ENCODE measurements around the gene MTHFD1L. TPM values are rescaled to one million over a fixed set of nuclear protein-coding genes. Genes with fewer than 3 reads are reported as not detected.
"Not testable (repeated sequence)": the region's sequence is repeated elsewhere in the genome, so short reads cannot be mapped to it uniquely, and the experiment has no call there.

MTHFD1L gene
- total RNA-seq (120 and 121 TPM in 2 replicates), polyA plus RNA-seq (31.8 and 40.2 TPM in 2 replicates), polyA minus RNA-seq (65.1 and 70.7 TPM in 2 replicates), Bru-seq, nascent RNA (percentile 93 among the genes with signal in this experiment), BruChase-seq, experiment 1, labeled RNA remaining after a 6-hour chase (percentile 88 among the genes with signal in this experiment), BruChase-seq, experiment 2, labeled RNA remaining after a 2-hour chase (percentile 86 among the genes with signal in this experiment)
- polyA plus RNA-seq (2011; cell fraction: cytosol; rRNA removed) = 53.2 and 57.9 TPM in 2 replicates
- 76.6 and 82.8 TPM in 2 replicates for polyA plus RNA-seq (2011; cell fraction: nucleus; rRNA removed)
- 75.2 and 98.6 TPM in 2 replicates for polyA plus RNA-seq (2012)
- 34.5 TPM for polyA minus RNA-seq (2011; cell fraction: cytosol; rRNA and poly(A)+ RNA removed)
- polyA minus RNA-seq (2011; cell fraction: nucleus; rRNA and poly(A)+ RNA removed) = 81.5 and 117 TPM in 2 replicates
- long read RNA-seq, transcript MTHFD1L-211 (28 exons, 3,475 nt) = major isoform, 27 of 137 reads
- long read RNA-seq, transcript MTHFD1L-201 (8 exons, 1,049 nt) = minor isoform, 12 of 137 reads
- long read RNA-seq, transcript MTHFD1L-203 (28 exons, 3,604 nt) = minor isoform, 11 of 137 reads
- long read RNA-seq, partial matches to known transcripts = 27 of 137 reads
- long read RNA-seq, other reads (novel, unspliced or antisense) = 59 of 137 reads

- dilution Hi-C loops (cut with MboI; ENCODE audit: extremely low pct_ligation_motif_present, low sequenced_read_pairs) = no loop called here
- FAIRE-seq (peak; percentile 42), DNase-seq (ENCODE audit: low read depth, low spot score) (peak; percentile 86)
- peak within 1 kb of the TSS; percentile 83 for H3K4me2 ChIP-seq (ENCODE audit: insufficient read depth, low read length)
- ChIA-PET POLR2A (interaction anchor here (1.0 to 2.6 kb wide), 8 partner anchors 9 to 525 kb away, joined by 3 to 23 read pairs (median 4); no protein-coding TSS in a partner anchor), CTCF (interaction anchor here (0.9 to 4.2 kb wide), 10 partner anchors 9 to 795 kb away, joined by 3 to 29 read pairs (median 5); no protein-coding TSS in a partner anchor)
- H3K27me3 ChIP-seq (ENCODE audit: control insufficient read depth in 2 of 2, insufficient read depth in 2 of 2, low read length in 2 of 2) = no peaks in the 10 kb centered on the region
- H3K4me1 ChIP-seq (ENCODE audit: control insufficient read depth, extremely low read depth, insufficient read depth, low read length) = peaks cover 25% of the 10 kb centered on the region
- BruUV-seq (replicated peaks) = no TSS peak
- no peak for TF ChIP-seq MYC (IDR thresholded peaks at IDR 0.05; ENCODE audit: low read depth, low read length)
- TF ChIP-seq POLR2A (IDR thresholded peaks at IDR 0.05; ENCODE audit: low read depth, low read length) = peak; percentile 60
- peak; percentile 58 to 62 for TF ChIP-seq CTCF (IDR thresholded peaks at IDR 0.05; ENCODE audit: extremely low read depth in 1 of 2, insufficient read depth in 1 of 2, low read depth in 1 of 2, low read length in 2 of 2)
- TF ChIP-seq EZH2 (IDR thresholded peaks at IDR 0.05; ENCODE audit: borderline replicate concordance, low read depth, low read length, severe bottlenecking) = no peak
- TF ChIP-seq POLR2AphosphoS5 (IDR thresholded peaks at IDR 0.05; ENCODE audit: insufficient read depth, low read depth, low read length) = peak; percentile 66
- TF ChIP-seq GATA2 (IDR thresholded peaks at IDR 0.05; ENCODE audit: insufficient read depth, insufficient read length, low read depth, low read length) = no peak
- intact Hi-C loops (cut with micrococcal nuclease) = loop anchor here (1.0 to 2.0 kb wide), 7 partner anchors 8 to 587 kb away; partner anchors contain the start of gene RMND1
- peak within 1 kb of the TSS; percentile 32 for H2AFZ ChIP-seq (ENCODE audit: low read depth, low read length)
- peak within 1 kb of the TSS; percentile 90 to 93 (median 92) for H3K4me3 ChIP-seq (replicated peaks in 1 of 3; ENCODE audit: insufficient read depth in 1 of 3, low read depth in 1 of 3, low read length in 3 of 3)
- H3K9me1 ChIP-seq (replicated peaks; ENCODE audit: control insufficient read depth, extremely low read depth, insufficient read depth, low read length) = no peaks in the 10 kb centered on the region
- peak within 1 kb of the TSS; percentile 93 for H3K27ac ChIP-seq (ENCODE audit: insufficient read depth, low read depth, low read length)
- peak within 1 kb of the TSS; percentile 99 for H3K9ac ChIP-seq (replicated peaks; ENCODE audit: extremely low read depth, insufficient read depth, low read length)
- H4K20me1 ChIP-seq (replicated peaks; ENCODE audit: control insufficient read depth, extremely low read depth, insufficient read depth, low read length) = no peaks in the 10 kb centered on the region
- peaks cover 39% of the 10 kb centered on the region for H3K79me2 ChIP-seq (ENCODE audit: control insufficient read depth, insufficient read depth, low read length)
- no peaks in the 10 kb centered on the region for H3K36me3 ChIP-seq (ENCODE audit: control insufficient read depth in 2 of 2, extremely low read depth in 1 of 2, insufficient read depth in 2 of 2, low read length in 2 of 2)
- no peaks in the 10 kb centered on the region for H3K9me3 ChIP-seq (replicated peaks; ENCODE audit: control insufficient read depth, insufficient read depth, low read length)
Observed at GRCh38 chr6:150865406-150866146, at the start of gene MTHFD1L. Gene MTHFD1L, plus strand, starts transcription at chr6:150865702. Its CDS starts 121 bp downstream, at chr6:150865823.

GRCh38 chr6:150816554-150816953, 48.9 kb upstream of the MTHFD1L start:
- H2AFZ ChIP-seq (ENCODE audit: low read depth, low read length); H3K27ac ChIP-seq (ENCODE audit: insufficient read depth, low read depth, low read length); DNase-seq (ENCODE audit: low read depth, low spot score); H3K27me3 ChIP-seq (ENCODE audit: control insufficient read depth in 2 of 2, insufficient read depth in 2 of 2, low read length in 2 of 2); H3K9me1 ChIP-seq (replicated peaks; ENCODE audit: control insufficient read depth, extremely low read depth, insufficient read depth, low read length); H3K9me3 ChIP-seq (replicated peaks; ENCODE audit: control insufficient read depth, insufficient read depth, low read length); H3K9ac ChIP-seq (replicated peaks; ENCODE audit: extremely low read depth, insufficient read depth, low read length); H3K79me2 ChIP-seq (ENCODE audit: control insufficient read depth, insufficient read depth, low read length); H3K4me3 ChIP-seq (replicated peaks in 1 of 3; ENCODE audit: insufficient read depth in 1 of 3, low read depth in 1 of 3, low read length in 3 of 3); dilution Hi-C loops (cut with MboI; ENCODE audit: extremely low pct_ligation_motif_present, low sequenced_read_pairs); H3K4me2 ChIP-seq (ENCODE audit: insufficient read depth, low read length); H4K20me1 ChIP-seq (replicated peaks; ENCODE audit: control insufficient read depth, extremely low read depth, insufficient read depth, low read length); H3K4me1 ChIP-seq (ENCODE audit: control insufficient read depth, extremely low read depth, insufficient read depth, low read length); BruUV-seq (replicated peaks); FAIRE-seq; H3K36me3 ChIP-seq (ENCODE audit: control insufficient read depth in 2 of 2, extremely low read depth in 1 of 2, insufficient read depth in 2 of 2, low read length in 2 of 2): not testable (repeated sequence)
- CTCF ChIA-PET = interaction anchor here (0.6 to 7.3 kb wide), 16 partner anchors 10 to 746 kb away, joined by 3 to 266 read pairs (median 14); partner anchors contain the start of genes MTHFD1L and PLEKHG1
- POLR2A ChIA-PET = interaction anchor here (0.6 kb wide), 1 partner anchor 403 kb away, joined by 3 read pairs; no protein-coding TSS in a partner anchor
- intact Hi-C loops (cut with micrococcal nuclease) = loop anchor here (2.0 to 5.0 kb wide), 2 partner anchors 66 to 518 kb away; no protein-coding TSS in a partner anchor
